ENCODE data around the gene SV2A.

Gene SV2A

GRCh38 chr1:149884433-149885338, 33.0 kb downstream of the SV2A start:
- no peak overlapping the region for H2BK12ac ChIP-seq (ENCODE audit: low read length in 2 of 2)
- H4K91ac ChIP-seq (ENCODE audit: low read length), result no peak overlapping the region
- no peak overlapping the region for H2AFZ ChIP-seq (ENCODE audit: low read depth, low read length)
- no peak overlapping the region for H4K8ac ChIP-seq (ENCODE audit: low read length)
- H3K27me3 ChIP-seq (ENCODE audit: control insufficient read depth in 1 of 2, insufficient read depth in 1 of 2, low read length in 2 of 2), result no peaks in the 10 kb centered on the region
- no peak overlapping the region for H2BK120ac ChIP-seq (ENCODE audit: low read depth, low read length)
- H3K23ac ChIP-seq (ENCODE audit: low read length in 2 of 2), result no peak overlapping the region
- peaks cover 9% of the 10 kb centered on the region for H3K79me1 ChIP-seq (replicated peaks; ENCODE audit: low read length, poor library complexity, severe bottlenecking)
- 28% methylated on average over 4 of the region's 9 CpGs for WGBS
- H3K4ac ChIP-seq (ENCODE audit: low read depth in 1 of 2, low read length in 2 of 2), result no peak overlapping the region
- no peaks in the 10 kb centered on the region for H3K9me3 ChIP-seq (ENCODE audit: control insufficient read depth, low read length)
- H3K4me1 ChIP-seq (ENCODE audit: control insufficient read depth, insufficient read depth, low read depth, low read length), result peaks cover 2% of the 10 kb centered on the region
- DNase-seq, result peak; percentile 56
- no peak overlapping the region for H2BK5ac ChIP-seq (ENCODE audit: low read depth, low read length, poor library complexity, severe bottlenecking)
- peak overlapping the region; percentile 95 for H3K4me2 ChIP-seq (ENCODE audit: low read length, poor library complexity, severe bottlenecking)
- no peaks in the 10 kb centered on the region for H3K36me3 ChIP-seq (ENCODE audit: control insufficient read depth in 1 of 2, insufficient read depth in 2 of 2, low read depth in 1 of 2, low read length in 2 of 2)
- no peak overlapping the region for H2AK5ac ChIP-seq (ENCODE audit: low read length, severe bottlenecking)
- H2BK15ac ChIP-seq (ENCODE audit: low read depth, poor library complexity, severe bottlenecking), result no peak overlapping the region
- H3K18ac ChIP-seq (ENCODE audit: low read depth in 1 of 2, low read length in 2 of 2), result no peak overlapping the region
- H3K4me3 ChIP-seq (ENCODE audit: insufficient read depth in 1 of 2, low read depth in 1 of 2, low read length in 2 of 2), result peak overlapping the region in 1 of 2 experiments; percentile 79
- peak overlapping the region; percentile 98 for H3K9ac ChIP-seq (ENCODE audit: low read length)
- H3K14ac ChIP-seq (ENCODE audit: low read length in 2 of 2), result no peak overlapping the region
- peak overlapping the region; percentile 79 for H3K27ac ChIP-seq (ENCODE audit: low read length, poor library complexity, severe bottlenecking)

GRCh38 chr1:149883598-149884247, 33.9 kb downstream of the SV2A start:
- no peak overlapping the region for H4K91ac ChIP-seq (ENCODE audit: low read length)
- H3K4ac ChIP-seq (ENCODE audit: low read depth in 1 of 2, low read length in 2 of 2), result no peak overlapping the region
- H3K27ac ChIP-seq (ENCODE audit: low read length, poor library complexity, severe bottlenecking), result no peak overlapping the region
- H3K9me3 ChIP-seq (ENCODE audit: control insufficient read depth, low read length), result no peaks in the 10 kb centered on the region
- no peak overlapping the region for H2BK120ac ChIP-seq (ENCODE audit: low read depth, low read length)
- no peak overlapping the region for H2BK12ac ChIP-seq (ENCODE audit: low read length in 2 of 2)
- no peak overlapping the region for H3K14ac ChIP-seq (ENCODE audit: low read length in 2 of 2)
- H2BK5ac ChIP-seq (ENCODE audit: low read depth, low read length, poor library complexity, severe bottlenecking), result no peak overlapping the region
- H3K4me2 ChIP-seq (ENCODE audit: low read length, poor library complexity, severe bottlenecking), result peak overlapping the region; percentile 10
- no peaks in the 10 kb centered on the region for H3K36me3 ChIP-seq (ENCODE audit: control insufficient read depth in 1 of 2, insufficient read depth in 2 of 2, low read depth in 1 of 2, low read length in 2 of 2)
- no peak overlapping the region for H4K8ac ChIP-seq (ENCODE audit: low read length)
- H3K9ac ChIP-seq (ENCODE audit: low read length), result peak overlapping the region; percentile 98
- H2BK15ac ChIP-seq (ENCODE audit: low read depth, poor library complexity, severe bottlenecking), result no peak overlapping the region
- H3K18ac ChIP-seq (ENCODE audit: low read depth in 1 of 2, low read length in 2 of 2), result no peak overlapping the region
- H3K4me1 ChIP-seq (ENCODE audit: control insufficient read depth, insufficient read depth, low read depth, low read length), result peaks cover 2% of the 10 kb centered on the region
- H3K23ac ChIP-seq (ENCODE audit: low read length in 2 of 2), result no peak overlapping the region
- no peaks in the 10 kb centered on the region for H3K27me3 ChIP-seq (ENCODE audit: control insufficient read depth in 1 of 2, insufficient read depth in 1 of 2, low read length in 2 of 2)
- H2AK5ac ChIP-seq (ENCODE audit: low read length, severe bottlenecking), result no peak overlapping the region
- no peak overlapping the region for H2AFZ ChIP-seq (ENCODE audit: low read depth, low read length)
- WGBS, result 100% methylated on average over 1 of the region's 3 CpGs
- DNase-seq, result no peak
- peak overlapping the region in 1 of 2 experiments; percentile 79 for H3K4me3 ChIP-seq (ENCODE audit: insufficient read depth in 1 of 2, low read depth in 1 of 2, low read length in 2 of 2)
- peaks cover 9% of the 10 kb centered on the region for H3K79me1 ChIP-seq (replicated peaks; ENCODE audit: low read length, poor library complexity, severe bottlenecking)

GRCh38 chr1:149881876-149882275, 35.8 kb downstream of the SV2A start:
- Histone ChIP-seq H3K9ac (ENCODE audit: low read length) (no peak overlapping the region), H3K18ac (ENCODE audit: low read depth in 1 of 2, low read length in 2 of 2) (no peak overlapping the region), H2BK120ac (ENCODE audit: low read depth, low read length) (no peak overlapping the region), H2BK12ac (ENCODE audit: low read length in 2 of 2) (no peak overlapping the region), H3K4me2 (ENCODE audit: low read length, poor library complexity, severe bottlenecking) (no peak overlapping the region), H3K4me3 (ENCODE audit: insufficient read depth in 1 of 2, low read depth in 1 of 2, low read length in 2 of 2) (no peak overlapping the region), H2BK5ac (ENCODE audit: low read depth, low read length, poor library complexity, severe bottlenecking) (no peak overlapping the region), H2AFZ (ENCODE audit: low read depth, low read length) (no peak overlapping the region), H3K23ac (ENCODE audit: low read length in 2 of 2) (no peak overlapping the region), H3K27ac (ENCODE audit: low read length, poor library complexity, severe bottlenecking) (no peak overlapping the region), H3K4ac (ENCODE audit: low read depth in 1 of 2, low read length in 2 of 2) (peak overlapping the region in 1 of 2 experiments; percentile 35), H3K4me1 (ENCODE audit: control insufficient read depth, insufficient read depth, low read depth, low read length) (peaks cover 2% of the 10 kb centered on the region), H2BK15ac (ENCODE audit: low read depth, poor library complexity, severe bottlenecking) (no peak overlapping the region), H4K91ac (ENCODE audit: low read length) (no peak overlapping the region), H3K27me3 (ENCODE audit: control insufficient read depth in 1 of 2, insufficient read depth in 1 of 2, low read length in 2 of 2) (no peaks in the 10 kb centered on the region), H3K79me1 (replicated peaks; ENCODE audit: low read length, poor library complexity, severe bottlenecking) (peaks cover 9% of the 10 kb centered on the region), H3K14ac (ENCODE audit: low read length in 2 of 2) (no peak overlapping the region), H3K9me3 (ENCODE audit: control insufficient read depth, low read length) (no peaks in the 10 kb centered on the region), H4K8ac (ENCODE audit: low read length) (no peak overlapping the region), H2AK5ac (ENCODE audit: low read length, severe bottlenecking) (no peak overlapping the region), H3K36me3 (ENCODE audit: control insufficient read depth in 1 of 2, insufficient read depth in 2 of 2, low read depth in 1 of 2, low read length in 2 of 2) (no peaks in the 10 kb centered on the region)
- no peak for DNase-seq
- WGBS, result 100% methylated on average over 1 of the region's 1 CpG

- no peaks in the 10 kb centered on the region for H3K36me3 ChIP-seq (ENCODE audit: control insufficient read depth in 1 of 2, insufficient read depth in 2 of 2, low read depth in 1 of 2, low read length in 2 of 2)
- H3K9me3 ChIP-seq (ENCODE audit: control insufficient read depth, low read length), result no peaks in the 10 kb centered on the region
- no peak overlapping the region for H3K18ac ChIP-seq (ENCODE audit: low read depth in 1 of 2, low read length in 2 of 2)
- no peak overlapping the region for H2AFZ ChIP-seq (ENCODE audit: low read depth, low read length)
- DNase-seq, result no peak
- no peak overlapping the region for H2AK5ac ChIP-seq (ENCODE audit: low read length, severe bottlenecking)
- no peak overlapping the region for H3K4me2 ChIP-seq (ENCODE audit: low read length, poor library complexity, severe bottlenecking)
- H3K27ac ChIP-seq (ENCODE audit: low read length, poor library complexity, severe bottlenecking), result no peak overlapping the region
- no peak overlapping the region for H3K14ac ChIP-seq (ENCODE audit: low read length in 2 of 2)
- H3K27me3 ChIP-seq (ENCODE audit: control insufficient read depth in 1 of 2, insufficient read depth in 1 of 2, low read length in 2 of 2), result no peaks in the 10 kb centered on the region
- no peaks in the 10 kb centered on the region for H3K4me1 ChIP-seq (ENCODE audit: control insufficient read depth, insufficient read depth, low read depth, low read length)
- no peak overlapping the region for H4K8ac ChIP-seq (ENCODE audit: low read length)
- H4K91ac ChIP-seq (ENCODE audit: low read length), result no peak overlapping the region
- no peak overlapping the region for H3K9ac ChIP-seq (ENCODE audit: low read length)
- peaks cover 9% of the 10 kb centered on the region for H3K79me1 ChIP-seq (replicated peaks; ENCODE audit: low read length, poor library complexity, severe bottlenecking)
- H3K23ac ChIP-seq (ENCODE audit: low read length in 2 of 2), result no peak overlapping the region
- H2BK120ac ChIP-seq (ENCODE audit: low read depth, low read length), result no peak overlapping the region
- 84% methylated on average over 1 of the region's 1 CpG for WGBS
- H2BK12ac ChIP-seq (ENCODE audit: low read length in 2 of 2), result no peak overlapping the region
- no peak overlapping the region for H2BK5ac ChIP-seq (ENCODE audit: low read depth, low read length, poor library complexity, severe bottlenecking)
- H3K4me3 ChIP-seq (ENCODE audit: insufficient read depth in 1 of 2, low read depth in 1 of 2, low read length in 2 of 2), result no peak overlapping the region
- no peak overlapping the region for H2BK15ac ChIP-seq (ENCODE audit: low read depth, poor library complexity, severe bottlenecking)
- no peak overlapping the region for H3K4ac ChIP-seq (ENCODE audit: low read depth in 1 of 2, low read length in 2 of 2)
Observed at GRCh38 chr1:149879556-149879955, 38.1 kb downstream of the SV2A start.
